Mucosa of descending colon (tissue), 3 donors: ENCODE measurements around the gene EFCAB5. TPM values are rescaled to one million over a fixed set of nuclear protein-coding genes. Genes with fewer than 3 reads are reported as not detected.

Experiments used
- ATAC-seq: fragments of 200-7000 bp; cut with Tn5 transposase; one replicate; pipeline ENCODE4 v1.9.1; 2020; ENCODE audit warnings: mild to moderate bottlenecking, moderate library complexity
- DNase-seq, 3 donors: peaks; one replicate each; pipeline ENCODE4 v3.0.0-alpha.2; 2020
- H3K36me3 ChIP-seq: fragments of 200-600 bp; one replicate; pipeline ENCODE4 v1.8.0; 2021; ENCODE audit warnings: low read depth, mild to moderate bottlenecking
- H3K4me1 ChIP-seq: fragments of 200-600 bp; one replicate; pipeline ENCODE4 v1.8.0; 2021; ENCODE audit warnings: low read depth, mild to moderate bottlenecking
- H3K4me3 ChIP-seq: fragments of 200-600 bp; one replicate; pipeline ENCODE4 v1.8.0; 2021; ENCODE audit warnings: mild to moderate bottlenecking
- H3K9me3 ChIP-seq: fragments of 200-600 bp; one replicate; pipeline ENCODE4 v1.8.0; 2021; ENCODE audit warnings: mild to moderate bottlenecking
- intact Hi-C, 2 donors: fragments of 100-400 bp; cut with DNase I in 1 of 2; cut with micrococcal nuclease in 1 of 2; formaldehyde crosslinking; loops; one replicate each; pipeline versions ENCODE4 v1.11.0 to v1.11.1; 2022; cut with DNase I, micrococcal nuclease
- total RNA-seq, 3 donors: library from RNA; stranded (reverse); fragmentation: NEBNext Ultra II Directional in 2 of 3; extraction: Animal tissue kit (Norgen Biotek cat#: 25700) in 2 of 3; gene quantifications; one replicate each; pipeline versions ENCODE4 v1.2.1 to v1.2.4, GENCODE V29; 2021 to 2023
- TF ChIP-seq, protein P1 (sequence below): fragments of 200-600 bp; IDR thresholded peaks from one replicate; pipeline ENCODE4 v1.8.0; 2022; ENCODE audit warnings: antibody characterized with exemption, mild to moderate bottlenecking
- donor health status: DM: no; HTN: no; CAD: no; lungs with moderate emphysema.
- donor health status: DM: no; HTN: no; CAD: no.
- donor health status: DM: no; HTN: yes; CAD: no.

Gene EFCAB5
- total RNA-seq, 3 donors from 2014 or later = 1.0 to 4.1 (median 2.4) TPM

DNA sequence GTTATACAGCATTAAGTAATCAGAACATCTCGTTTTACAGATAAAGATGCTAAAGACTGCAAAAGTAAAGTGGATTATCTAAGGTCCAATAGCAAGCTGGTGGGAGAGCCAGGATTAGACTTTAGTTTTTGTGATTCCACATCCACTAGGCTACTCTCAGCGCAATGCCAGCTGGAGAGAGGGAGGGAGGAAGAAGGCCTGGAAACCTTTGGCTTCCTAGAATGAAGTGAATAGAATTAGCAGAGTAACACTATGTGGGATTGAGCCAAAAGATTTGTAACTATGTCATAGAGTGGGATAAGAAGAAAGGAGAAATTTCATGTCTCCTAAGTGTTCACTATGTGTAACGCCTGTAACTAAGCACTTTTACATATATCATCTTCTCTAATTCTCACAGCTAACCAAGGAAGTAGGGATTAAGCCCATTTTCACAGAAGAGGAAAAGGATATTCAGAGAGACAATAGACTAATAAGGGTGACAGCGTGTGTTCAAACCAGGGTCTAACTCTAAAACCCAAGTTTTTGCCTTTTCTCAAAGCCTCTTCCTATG is 149.8 kb downstream of the EFCAB5 start:
- Histone ChIP-seq H3K4me1 (no peaks in the 10 kb centered on the region), H3K36me3 (no peaks in the 10 kb centered on the region), H3K4me3 (no peak overlapping the region), H3K9me3 (no peaks in the 10 kb centered on the region)
- intact Hi-C loops = no loop called here
- TF ChIP-seq, protein P1, sequence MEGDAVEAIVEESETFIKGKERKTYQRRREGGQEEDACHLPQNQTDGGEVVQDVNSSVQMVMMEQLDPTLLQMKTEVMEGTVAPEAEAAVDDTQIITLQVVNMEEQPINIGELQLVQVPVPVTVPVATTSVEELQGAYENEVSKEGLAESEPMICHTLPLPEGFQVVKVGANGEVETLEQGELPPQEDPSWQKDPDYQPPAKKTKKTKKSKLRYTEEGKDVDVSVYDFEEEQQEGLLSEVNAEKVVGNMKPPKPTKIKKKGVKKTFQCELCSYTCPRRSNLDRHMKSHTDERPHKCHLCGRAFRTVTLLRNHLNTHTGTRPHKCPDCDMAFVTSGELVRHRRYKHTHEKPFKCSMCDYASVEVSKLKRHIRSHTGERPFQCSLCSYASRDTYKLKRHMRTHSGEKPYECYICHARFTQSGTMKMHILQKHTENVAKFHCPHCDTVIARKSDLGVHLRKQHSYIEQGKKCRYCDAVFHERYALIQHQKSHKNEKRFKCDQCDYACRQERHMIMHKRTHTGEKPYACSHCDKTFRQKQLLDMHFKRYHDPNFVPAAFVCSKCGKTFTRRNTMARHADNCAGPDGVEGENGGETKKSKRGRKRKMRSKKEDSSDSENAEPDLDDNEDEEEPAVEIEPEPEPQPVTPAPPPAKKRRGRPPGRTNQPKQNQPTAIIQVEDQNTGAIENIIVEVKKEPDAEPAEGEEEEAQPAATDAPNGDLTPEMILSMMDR = no peak
- DNase-seq (no peak), ATAC-seq (no peak)

DNA sequence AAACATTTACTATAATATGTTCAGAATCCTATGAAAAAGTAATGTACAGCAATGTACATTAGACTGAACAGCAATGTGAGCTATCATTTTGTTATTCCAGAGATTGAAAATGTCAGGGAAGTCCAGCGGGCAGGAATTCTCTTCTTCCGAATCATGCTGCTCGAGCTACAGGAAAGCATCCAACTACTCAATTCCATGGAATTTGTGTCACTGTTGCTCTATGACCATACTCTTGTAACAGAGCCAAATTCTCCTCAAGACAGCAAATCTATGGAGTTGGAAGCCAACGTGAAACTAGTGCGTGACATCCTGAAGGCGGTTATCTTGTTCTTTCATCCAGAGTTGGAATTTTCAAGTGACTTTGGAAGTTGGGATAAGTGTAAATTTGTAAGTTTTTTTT is 150.3 kb downstream of the EFCAB5 start:
- Histone ChIP-seq H3K4me3 (no peak overlapping the region), H3K9me3 (no peaks in the 10 kb centered on the region), H3K4me1 (no peaks in the 10 kb centered on the region), H3K36me3 (no peaks in the 10 kb centered on the region)
- ATAC-seq (no peak), DNase-seq (no peak)
- TF ChIP-seq, protein P1 = no peak
- intact Hi-C loops = no loop called here

DNA sequence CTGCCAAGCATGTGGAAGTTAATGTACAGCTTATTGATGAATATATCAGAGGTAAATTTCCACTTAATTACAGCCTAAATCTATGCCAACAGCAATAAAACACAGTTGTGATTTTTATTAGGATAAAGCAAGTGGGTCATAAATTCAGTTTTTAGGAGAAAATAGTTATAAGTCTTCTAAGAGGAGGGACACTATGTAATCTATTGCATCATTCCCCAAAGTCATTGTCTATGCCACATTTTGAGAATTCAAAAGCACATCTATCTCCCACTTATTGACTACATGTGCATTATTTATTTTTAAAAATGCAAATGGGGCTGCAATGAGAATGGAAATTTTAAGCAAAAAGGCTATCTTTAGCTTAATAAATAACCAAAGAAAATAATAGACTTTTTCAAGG is 151.5 kb downstream of the EFCAB5 start:
- TF ChIP-seq, protein P1 = no peak
- intact Hi-C loops = loop anchor here in 1 of 2 donors (1.0 kb wide), 1 partner anchor 67 kb away; no protein-coding TSS in a partner anchor
- ATAC-seq = no peak

DNA sequence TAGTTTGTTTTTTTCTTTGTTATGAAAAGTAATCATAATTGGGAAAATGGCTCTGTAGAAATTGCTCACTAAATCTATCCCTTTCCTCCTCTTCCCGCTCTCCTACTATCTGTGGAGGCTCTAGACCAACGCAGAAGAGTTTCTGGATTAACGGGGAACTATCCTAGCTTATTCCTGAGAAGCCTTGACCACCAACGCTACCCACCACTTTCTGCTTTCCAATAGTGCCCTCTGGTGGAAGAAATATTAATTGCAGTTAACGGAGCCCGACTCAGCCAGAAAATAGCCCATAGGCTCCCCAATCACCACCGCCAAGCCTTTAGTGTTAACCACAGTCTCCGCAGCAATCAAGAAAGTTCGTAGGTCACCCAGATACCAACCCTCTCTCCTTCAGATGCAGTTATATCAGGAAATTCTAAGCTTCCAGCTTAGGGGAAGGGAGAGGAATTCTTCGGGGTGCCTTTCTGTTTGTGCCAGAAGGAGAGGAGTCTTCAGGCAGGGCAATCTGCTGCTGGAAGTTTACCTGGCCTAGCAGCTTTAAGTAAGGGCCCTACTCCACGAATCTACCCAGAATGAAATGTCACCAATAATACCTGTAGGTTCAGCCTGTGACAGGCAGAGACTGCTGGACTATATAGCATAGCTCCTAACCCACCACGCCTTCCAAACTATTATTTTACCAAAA is 152.2 kb downstream of the EFCAB5 start:
- intact Hi-C loops = loop anchor here in 1 of 2 donors (1.0 kb wide), 1 partner anchor 67 kb away; no protein-coding TSS in a partner anchor
- peak in 1 of 3 donors; percentile 67 for DNase-seq
- TF ChIP-seq, protein P1 = peak; percentile 47

More for the DNA sequence above, 151.5 kb downstream of the EFCAB5 start:
- no peaks in the 10 kb centered on the region for H3K9me3 ChIP-seq
- no peak overlapping the region for H3K4me3 ChIP-seq
- DNase-seq = no peak
- H3K36me3 ChIP-seq = no peaks in the 10 kb centered on the region
- no peaks in the 10 kb centered on the region for H3K4me1 ChIP-seq

DNA sequence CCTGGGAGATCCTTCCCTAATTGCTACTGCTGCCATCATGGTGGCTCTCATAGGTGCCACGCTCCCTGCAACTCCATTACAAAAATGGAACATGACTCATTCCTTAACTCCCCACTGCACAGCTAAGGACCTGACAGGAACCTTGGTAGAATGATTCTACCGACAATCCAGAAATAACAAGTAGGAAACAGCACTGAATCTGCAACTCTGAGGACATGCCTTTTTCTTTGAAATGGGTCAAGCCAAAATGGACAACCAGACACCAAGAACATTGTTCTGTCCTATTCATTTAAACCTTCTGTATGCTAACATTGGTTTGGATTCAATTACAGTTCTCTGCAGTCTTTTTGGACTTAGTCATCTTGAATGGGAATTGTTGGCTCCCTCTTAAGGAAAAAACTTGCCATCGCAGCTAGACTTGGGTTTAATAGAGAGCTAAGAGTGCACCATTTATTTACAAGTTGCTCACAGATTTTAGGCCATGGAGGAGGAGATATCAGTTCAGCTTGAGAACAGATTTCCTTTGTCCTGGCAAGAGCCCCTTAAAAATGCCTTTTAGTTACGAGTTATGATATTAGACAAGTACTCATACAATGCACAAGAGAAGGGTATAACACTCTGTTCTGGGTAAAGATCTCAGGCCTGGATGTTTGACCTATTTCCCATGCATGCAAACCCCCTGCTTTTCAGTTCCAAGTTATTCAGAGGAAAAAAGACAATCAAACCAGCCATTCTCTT is 154.2 kb downstream of the EFCAB5 start:
- H3K9me3 ChIP-seq = no peaks in the 10 kb centered on the region
- no peak overlapping the region for H3K4me3 ChIP-seq
- H3K36me3 ChIP-seq = no peaks in the 10 kb centered on the region
- intact Hi-C loops = no loop called here
- TF ChIP-seq, protein P1 = peak; percentile 27
- peak; percentile 50 for ATAC-seq
- H3K4me1 ChIP-seq = no peaks in the 10 kb centered on the region
- DNase-seq = peak in 1 of 3 donors; percentile 50

More for the DNA sequence above, 152.2 kb downstream of the EFCAB5 start:
- Histone ChIP-seq H3K4me1 (no peaks in the 10 kb centered on the region), H3K9me3 (no peaks in the 10 kb centered on the region), H3K4me3 (no peak overlapping the region), H3K36me3 (no peaks in the 10 kb centered on the region)
- ATAC-seq = peak; percentile 79
